ENCODE results near the gene CLDN20.

DNA sequence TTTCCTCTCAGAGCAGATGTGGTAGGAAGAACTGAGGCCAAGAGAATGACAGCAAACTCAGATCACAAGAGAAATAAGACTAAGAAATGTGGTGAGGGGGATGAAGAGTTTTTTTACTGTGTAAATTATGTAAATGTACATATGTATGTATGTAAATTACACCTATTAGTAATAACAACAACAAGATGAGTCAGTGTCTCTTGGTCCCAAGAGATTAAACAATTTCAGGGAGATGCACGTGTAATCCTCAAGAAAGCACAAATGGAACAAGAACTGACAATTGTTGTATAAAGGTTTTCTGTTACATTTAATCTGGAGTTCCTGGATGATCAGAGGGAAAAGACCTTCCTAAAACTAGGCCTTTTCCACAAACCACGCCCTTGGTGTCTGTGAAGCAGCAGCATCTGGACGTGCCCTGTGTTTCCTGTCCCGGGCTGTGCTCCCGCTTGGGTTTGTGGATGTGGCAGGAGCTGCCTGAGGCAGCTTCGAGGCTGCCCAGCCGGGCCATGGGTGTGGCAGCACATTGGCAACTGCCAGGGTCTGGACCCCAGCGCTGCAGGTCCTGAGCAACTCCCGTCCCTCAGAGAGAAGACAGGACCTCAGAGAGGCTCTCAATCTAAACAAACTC, 994 bp downstream of the CLDN20 start:
- TF ChIP-seq, protein P1, sequence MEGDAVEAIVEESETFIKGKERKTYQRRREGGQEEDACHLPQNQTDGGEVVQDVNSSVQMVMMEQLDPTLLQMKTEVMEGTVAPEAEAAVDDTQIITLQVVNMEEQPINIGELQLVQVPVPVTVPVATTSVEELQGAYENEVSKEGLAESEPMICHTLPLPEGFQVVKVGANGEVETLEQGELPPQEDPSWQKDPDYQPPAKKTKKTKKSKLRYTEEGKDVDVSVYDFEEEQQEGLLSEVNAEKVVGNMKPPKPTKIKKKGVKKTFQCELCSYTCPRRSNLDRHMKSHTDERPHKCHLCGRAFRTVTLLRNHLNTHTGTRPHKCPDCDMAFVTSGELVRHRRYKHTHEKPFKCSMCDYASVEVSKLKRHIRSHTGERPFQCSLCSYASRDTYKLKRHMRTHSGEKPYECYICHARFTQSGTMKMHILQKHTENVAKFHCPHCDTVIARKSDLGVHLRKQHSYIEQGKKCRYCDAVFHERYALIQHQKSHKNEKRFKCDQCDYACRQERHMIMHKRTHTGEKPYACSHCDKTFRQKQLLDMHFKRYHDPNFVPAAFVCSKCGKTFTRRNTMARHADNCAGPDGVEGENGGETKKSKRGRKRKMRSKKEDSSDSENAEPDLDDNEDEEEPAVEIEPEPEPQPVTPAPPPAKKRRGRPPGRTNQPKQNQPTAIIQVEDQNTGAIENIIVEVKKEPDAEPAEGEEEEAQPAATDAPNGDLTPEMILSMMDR (conservative IDR thresholded peaks at IDR 0.05 in 1 of 2, IDR thresholded peaks at IDR 0.05 in 1 of 2; ENCODE audit: extremely low read depth in 1 of 2, insufficient read depth in 1 of 2, low read depth in 1 of 2, low read length in 2 of 2), result no peak
- no peak for TF ChIP-seq EZH2 (IDR thresholded peaks at IDR 0.05; ENCODE audit: borderline replicate concordance, low read length)

Data from mammary epithelial cell (primary cell).